ENCODE results near the gene ACSF2.

DNA sequence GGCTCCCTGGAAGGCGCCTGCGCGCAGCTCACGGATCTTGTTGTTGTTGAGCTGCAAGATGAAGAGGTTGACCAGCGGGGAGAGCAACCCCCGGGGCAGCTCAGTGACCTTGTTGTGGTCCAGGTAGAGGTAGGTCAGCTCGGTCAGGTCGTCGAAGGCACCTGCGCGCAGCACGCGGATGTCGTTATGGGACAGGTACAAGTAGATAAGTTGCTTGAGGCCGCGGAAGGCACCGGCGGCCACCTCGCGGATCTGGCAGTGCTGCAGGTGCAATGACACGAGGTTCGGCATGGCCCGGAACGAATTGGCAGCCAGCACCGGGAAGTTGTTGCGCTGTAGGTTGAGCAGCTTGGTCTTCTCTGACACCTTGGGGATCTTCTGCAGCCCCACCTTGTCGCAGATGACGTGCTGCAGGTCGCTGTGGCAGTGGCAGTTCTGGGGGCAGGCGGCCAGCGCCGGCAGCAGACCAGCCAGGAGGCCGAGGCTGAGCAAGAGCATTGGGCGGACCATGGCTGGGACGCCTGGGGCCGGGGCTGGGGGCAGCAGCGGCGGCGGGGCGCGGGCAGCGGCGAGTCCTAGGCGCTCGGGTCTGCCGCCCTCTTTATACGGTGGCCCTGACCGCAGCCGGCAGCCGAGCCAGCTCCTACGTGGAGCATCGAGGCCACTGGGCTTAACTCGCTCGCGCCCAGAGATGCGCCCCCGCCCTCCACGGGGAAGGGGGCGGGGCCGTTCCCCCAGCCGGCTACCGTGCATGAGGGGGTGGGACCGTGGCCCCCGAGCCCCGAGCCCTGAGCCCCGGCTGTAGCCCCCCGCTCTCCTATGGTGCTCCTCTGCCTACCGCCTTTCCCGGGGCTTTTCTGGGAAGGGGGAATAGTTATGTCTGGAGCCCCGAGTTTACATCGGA lies 42.5 kb downstream of the ACSF2 start, which contains the start of gene CHAD:
- no peak for TF ChIP-seq POLR2AphosphoS5 (IDR thresholded peaks at IDR 0.05; ENCODE audit: low read depth, low read length)
- TF ChIP-seq TAF1 (IDR thresholded peaks at IDR 0.05; ENCODE audit: low read depth, low read length) = no peak
- TF ChIP-seq POLR2A (IDR thresholded peaks at IDR 0.05; ENCODE audit: low read depth, low read length) = no peak
- TF ChIP-seq SPI1 (IDR thresholded peaks at IDR 0.05; ENCODE audit: low read depth, low read length) = no peak

Data from GM12891 (cell line).